ENCODE results near the gene MRPL38.

MRPL38 gene

GRCh38 chr17:75932852-75933251, 28.2 kb upstream of the MRPL38 start:
- H3K4me1 ChIP-seq (ENCODE audit: control insufficient read depth, insufficient read depth, low read length, unreplicated experiment): no peaks in the 10 kb centered on the region
- no peak overlapping the region for H3K4me3 ChIP-seq (ENCODE audit: low read depth, low read length)
- no peak overlapping the region for H2AFZ ChIP-seq (ENCODE audit: low read length, unreplicated experiment)
- H3K79me2 ChIP-seq (ENCODE audit: control insufficient read depth, insufficient read depth, low read length, unreplicated experiment): no peaks in the 10 kb centered on the region
- H3K27ac ChIP-seq (ENCODE audit: low read depth, low read length): no peak overlapping the region
- no peaks in the 10 kb centered on the region for H3K27me3 ChIP-seq (ENCODE audit: insufficient read depth, low read length)
- H3K36me3 ChIP-seq (ENCODE audit: insufficient read depth, low read length): no peaks in the 10 kb centered on the region

DNA sequence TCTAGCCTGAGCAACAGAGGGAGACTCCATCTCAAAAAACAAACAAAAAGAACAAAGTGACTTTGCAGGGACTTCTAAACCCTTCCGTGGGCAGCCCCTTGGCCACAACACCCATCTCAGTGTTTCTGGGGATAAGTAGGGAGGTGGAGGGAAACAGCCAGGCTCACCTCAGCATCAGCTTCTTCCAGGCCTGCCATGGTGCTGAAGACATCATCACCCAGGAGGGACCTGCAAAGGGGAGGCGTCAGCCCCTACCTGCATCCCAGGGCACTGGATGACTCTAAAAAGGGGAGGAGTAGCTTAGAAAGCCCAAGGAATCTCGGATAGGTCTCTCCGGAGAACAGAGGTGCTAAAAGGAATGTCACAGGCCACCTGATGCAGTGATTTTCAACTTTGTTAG, 26.4 kb upstream of the MRPL38 start:
- no peak overlapping the region for H3K4me3 ChIP-seq (ENCODE audit: low read depth, low read length)
- H3K27me3 ChIP-seq (ENCODE audit: insufficient read depth, low read length): no peaks in the 10 kb centered on the region
- H3K79me2 ChIP-seq (ENCODE audit: control insufficient read depth, insufficient read depth, low read length, unreplicated experiment): no peaks in the 10 kb centered on the region
- no peak overlapping the region for H2AFZ ChIP-seq (ENCODE audit: low read length, unreplicated experiment)
- no peaks in the 10 kb centered on the region for H3K36me3 ChIP-seq (ENCODE audit: insufficient read depth, low read length)
- H3K4me1 ChIP-seq (ENCODE audit: control insufficient read depth, insufficient read depth, low read length, unreplicated experiment): no peaks in the 10 kb centered on the region
- H3K27ac ChIP-seq (ENCODE audit: low read depth, low read length): no peak overlapping the region

DNA sequence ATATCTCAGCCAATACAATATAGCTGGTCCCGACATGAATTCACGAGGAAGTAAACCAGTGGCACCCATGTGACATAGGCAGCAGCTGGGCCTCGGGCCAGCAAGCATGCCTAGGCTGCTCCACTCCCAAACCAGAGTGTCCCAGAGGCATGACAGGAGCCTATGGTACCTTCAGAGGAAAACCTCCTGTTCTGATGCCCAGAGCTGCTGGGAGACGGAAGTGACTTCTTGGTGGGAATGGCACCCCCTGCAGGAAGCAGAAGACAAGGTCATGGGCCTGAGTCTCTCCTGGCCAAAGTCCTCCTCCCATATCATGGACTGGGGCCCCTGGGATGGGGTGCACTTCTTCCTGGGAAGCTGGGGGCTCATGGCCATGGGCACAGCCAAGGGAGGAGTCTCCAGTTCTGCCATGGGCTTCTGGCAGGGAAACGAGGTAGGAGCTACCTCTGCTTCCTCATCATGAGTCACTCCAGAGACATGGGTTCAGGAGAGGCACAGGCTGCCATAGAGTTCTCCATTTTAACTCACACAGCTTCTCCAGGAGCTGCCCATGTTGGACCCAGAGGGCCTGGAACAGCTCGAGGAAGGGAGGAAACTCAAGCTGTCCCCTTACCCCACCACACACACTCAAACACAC, 22.7 kb upstream of the MRPL38 start:
- no peak overlapping the region for H3K4me3 ChIP-seq (ENCODE audit: low read depth, low read length)
- H2AFZ ChIP-seq (ENCODE audit: low read length, unreplicated experiment): no peak overlapping the region
- H3K27ac ChIP-seq (ENCODE audit: low read depth, low read length): no peak overlapping the region
- H3K4me1 ChIP-seq (ENCODE audit: control insufficient read depth, insufficient read depth, low read length, unreplicated experiment): no peaks in the 10 kb centered on the region
- H3K27me3 ChIP-seq (ENCODE audit: insufficient read depth, low read length): no peaks in the 10 kb centered on the region
- no peaks in the 10 kb centered on the region for H3K79me2 ChIP-seq (ENCODE audit: control insufficient read depth, insufficient read depth, low read length, unreplicated experiment)
- H3K36me3 ChIP-seq (ENCODE audit: insufficient read depth, low read length): no peaks in the 10 kb centered on the region

DNA sequence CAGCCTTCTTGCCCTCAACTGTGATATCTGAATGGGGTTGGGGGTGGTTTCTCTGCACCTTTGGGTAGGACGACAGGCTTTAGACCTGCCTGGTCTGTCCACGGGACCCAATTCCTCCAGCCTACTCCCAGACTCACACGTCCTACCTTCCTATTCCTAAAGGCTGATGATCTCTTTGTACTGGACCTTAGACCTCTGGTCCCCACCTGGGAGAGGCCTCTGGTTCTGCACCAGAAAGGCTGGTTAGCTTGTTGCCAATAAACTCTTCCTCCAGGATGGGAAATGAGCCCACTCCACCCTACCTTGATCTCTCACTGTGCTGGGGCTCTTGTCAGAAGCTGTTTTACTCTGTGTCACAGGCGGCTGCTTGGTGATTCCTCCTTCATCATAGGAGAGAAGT, 21.8 kb upstream of the MRPL38 start:
- no peaks in the 10 kb centered on the region for H3K27me3 ChIP-seq (ENCODE audit: insufficient read depth, low read length)
- H3K4me1 ChIP-seq (ENCODE audit: control insufficient read depth, insufficient read depth, low read length, unreplicated experiment): no peaks in the 10 kb centered on the region
- no peak overlapping the region for H3K4me3 ChIP-seq (ENCODE audit: low read depth, low read length)
- H3K27ac ChIP-seq (ENCODE audit: low read depth, low read length): no peak overlapping the region
- no peak overlapping the region for H2AFZ ChIP-seq (ENCODE audit: low read length, unreplicated experiment)
- H3K36me3 ChIP-seq (ENCODE audit: insufficient read depth, low read length): no peaks in the 10 kb centered on the region
- no peaks in the 10 kb centered on the region for H3K79me2 ChIP-seq (ENCODE audit: control insufficient read depth, insufficient read depth, low read length, unreplicated experiment)

- Histone ChIP-seq H3K27ac (ENCODE audit: low read depth, low read length) (no peak overlapping the region), H2AFZ (ENCODE audit: low read length, unreplicated experiment) (no peak overlapping the region), H3K4me3 (ENCODE audit: low read depth, low read length) (no peak overlapping the region), H3K79me2 (ENCODE audit: control insufficient read depth, insufficient read depth, low read length, unreplicated experiment) (no peaks in the 10 kb centered on the region), H3K27me3 (ENCODE audit: insufficient read depth, low read length) (no peaks in the 10 kb centered on the region), H3K36me3 (ENCODE audit: insufficient read depth, low read length) (no peaks in the 10 kb centered on the region), H3K4me1 (ENCODE audit: control insufficient read depth, insufficient read depth, low read length, unreplicated experiment) (no peaks in the 10 kb centered on the region)
Measured at GRCh38 chr17:75925912-75926311, 21.2 kb upstream of the MRPL38 start.

DNA sequence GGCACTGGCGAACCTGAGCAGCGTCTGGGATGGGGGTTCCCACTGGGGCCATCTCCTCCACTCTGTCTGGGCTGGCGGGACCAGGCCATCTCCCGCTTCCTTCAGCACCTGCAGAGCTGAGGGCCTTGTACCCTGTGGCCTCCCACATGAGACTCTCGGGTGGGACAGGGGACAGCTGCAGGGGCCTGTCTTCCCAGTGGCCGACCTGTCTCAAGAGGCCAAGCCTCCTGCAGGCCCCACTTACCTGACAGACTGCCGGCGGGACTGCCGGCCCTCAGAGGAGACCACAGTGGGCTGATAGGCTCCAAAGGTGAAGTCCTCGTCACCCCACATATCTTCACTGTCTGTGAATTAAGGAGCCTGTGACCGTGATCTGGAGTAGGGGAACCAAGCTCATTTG, 20.4 kb upstream of the MRPL38 start:
- no peaks in the 10 kb centered on the region for H3K27me3 ChIP-seq (ENCODE audit: insufficient read depth, low read length)
- H2AFZ ChIP-seq (ENCODE audit: low read length, unreplicated experiment): no peak overlapping the region
- H3K4me3 ChIP-seq (ENCODE audit: low read depth, low read length): no peak overlapping the region
- H3K36me3 ChIP-seq (ENCODE audit: insufficient read depth, low read length): no peaks in the 10 kb centered on the region
- H3K27ac ChIP-seq (ENCODE audit: low read depth, low read length): no peak overlapping the region
- H3K4me1 ChIP-seq (ENCODE audit: control insufficient read depth, insufficient read depth, low read length, unreplicated experiment): no peaks in the 10 kb centered on the region
- H3K79me2 ChIP-seq (ENCODE audit: control insufficient read depth, insufficient read depth, low read length, unreplicated experiment): no peaks in the 10 kb centered on the region

GRCh38 chr17:75922963-75923874, 18.5 kb upstream of the MRPL38 start:
- no peak overlapping the region for H2AFZ ChIP-seq (ENCODE audit: low read length, unreplicated experiment)
- H3K27ac ChIP-seq (ENCODE audit: low read depth, low read length): no peak overlapping the region
- H3K4me1 ChIP-seq (ENCODE audit: control insufficient read depth, insufficient read depth, low read length, unreplicated experiment): no peaks in the 10 kb centered on the region
- no peaks in the 10 kb centered on the region for H3K79me2 ChIP-seq (ENCODE audit: control insufficient read depth, insufficient read depth, low read length, unreplicated experiment)
- H3K27me3 ChIP-seq (ENCODE audit: insufficient read depth, low read length): no peaks in the 10 kb centered on the region
- H3K4me3 ChIP-seq (ENCODE audit: low read depth, low read length): no peak overlapping the region
- H3K36me3 ChIP-seq (ENCODE audit: insufficient read depth, low read length): no peaks in the 10 kb centered on the region

DNA sequence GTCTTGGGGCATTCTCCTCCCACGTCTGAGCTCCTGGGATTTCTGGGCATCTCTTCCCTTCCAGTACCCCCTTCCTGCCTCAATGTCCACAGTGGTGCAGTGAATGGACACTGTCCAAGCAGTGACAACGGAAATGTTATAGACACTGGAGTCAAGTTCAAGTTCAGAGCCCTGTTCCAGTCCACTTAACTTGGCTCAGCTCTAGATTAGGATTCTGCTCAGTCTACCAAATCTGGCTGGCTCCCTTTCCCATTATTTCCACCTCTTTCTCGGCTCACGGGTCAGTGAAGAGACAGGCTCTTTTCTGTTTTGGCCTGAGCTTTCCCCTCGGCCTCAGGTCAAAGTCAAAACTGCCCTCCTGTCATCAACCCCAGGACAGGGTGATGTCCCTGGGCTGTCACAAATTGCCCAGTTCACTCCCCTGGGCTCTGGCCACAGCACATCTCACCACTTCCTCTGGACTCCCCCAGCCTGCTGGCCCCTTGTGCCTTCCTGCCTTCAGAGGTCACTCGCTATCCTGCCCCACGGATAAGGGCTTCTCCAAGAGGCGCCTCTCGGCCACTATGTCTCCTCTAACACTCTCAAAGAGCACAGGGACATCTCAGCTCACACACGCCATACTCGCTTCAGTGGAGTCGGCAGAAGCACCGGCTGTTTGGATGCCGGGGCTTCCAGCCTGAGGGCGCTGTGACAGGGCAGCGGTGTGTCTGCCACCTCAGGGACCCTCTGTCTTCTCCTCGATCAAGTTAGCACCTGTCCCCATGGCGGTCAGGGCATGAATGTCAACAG, 17.7 kb upstream of the MRPL38 start:
- Histone ChIP-seq H3K4me3 (ENCODE audit: low read depth, low read length) (no peak overlapping the region), H3K27ac (ENCODE audit: low read depth, low read length) (no peak overlapping the region), H3K36me3 (ENCODE audit: insufficient read depth, low read length) (no peaks in the 10 kb centered on the region), H3K79me2 (ENCODE audit: control insufficient read depth, insufficient read depth, low read length, unreplicated experiment) (no peaks in the 10 kb centered on the region), H3K4me1 (ENCODE audit: control insufficient read depth, insufficient read depth, low read length, unreplicated experiment) (no peaks in the 10 kb centered on the region), H3K27me3 (ENCODE audit: insufficient read depth, low read length) (no peaks in the 10 kb centered on the region), H2AFZ (ENCODE audit: low read length, unreplicated experiment) (no peak overlapping the region)

GRCh38 chr17:75921596-75921995, 16.9 kb upstream of the MRPL38 start:
- Histone ChIP-seq H3K36me3 (ENCODE audit: insufficient read depth, low read length) (no peaks in the 10 kb centered on the region), H3K27ac (ENCODE audit: low read depth, low read length) (no peak overlapping the region), H3K27me3 (ENCODE audit: insufficient read depth, low read length) (no peaks in the 10 kb centered on the region), H2AFZ (ENCODE audit: low read length, unreplicated experiment) (no peak overlapping the region), H3K4me3 (ENCODE audit: low read depth, low read length) (no peak overlapping the region), H3K4me1 (ENCODE audit: control insufficient read depth, insufficient read depth, low read length, unreplicated experiment) (no peaks in the 10 kb centered on the region), H3K79me2 (ENCODE audit: control insufficient read depth, insufficient read depth, low read length, unreplicated experiment) (no peaks in the 10 kb centered on the region)

- Histone ChIP-seq H3K36me3 (ENCODE audit: insufficient read depth, low read length) (no peaks in the 10 kb centered on the region), H3K4me1 (ENCODE audit: control insufficient read depth, insufficient read depth, low read length, unreplicated experiment) (no peaks in the 10 kb centered on the region), H3K79me2 (ENCODE audit: control insufficient read depth, insufficient read depth, low read length, unreplicated experiment) (no peaks in the 10 kb centered on the region), H3K4me3 (ENCODE audit: low read depth, low read length) (no peak overlapping the region), H2AFZ (ENCODE audit: low read length, unreplicated experiment) (no peak overlapping the region), H3K27me3 (ENCODE audit: insufficient read depth, low read length) (no peaks in the 10 kb centered on the region), H3K27ac (ENCODE audit: low read depth, low read length) (no peak overlapping the region)
Measured at GRCh38 chr17:75920045-75920560, 15.4 kb upstream of the MRPL38 start.

All from ACC112 (cell line).